Stimulated activated CD8-positive, alpha-beta memory T cell treated with anti-CD3 and anti-CD28 coated beads, Interleukin-7, amount 100 ng/mL, for 48 hours (primary cell): ENCODE measurements around the gene EIPR1.

Experiments used
- DNase-seq, 2 donors: peaks; one replicate each; pipeline ENCODE4 v3.0.0-alpha.2; 2020; ENCODE audit warnings: low read depth in 1 of 2; ENCODE audit errors: extremely low read depth in 1 of 2

Gene EIPR1

GRCh38 chr2:3325458-3326181, 52.0 kb downstream of the EIPR1 start:
- DNase-seq, result no peak

- DNase-seq, result no peak
Measured at GRCh38 chr2:3324404-3325281, 53.0 kb downstream of the EIPR1 start.

DNA sequence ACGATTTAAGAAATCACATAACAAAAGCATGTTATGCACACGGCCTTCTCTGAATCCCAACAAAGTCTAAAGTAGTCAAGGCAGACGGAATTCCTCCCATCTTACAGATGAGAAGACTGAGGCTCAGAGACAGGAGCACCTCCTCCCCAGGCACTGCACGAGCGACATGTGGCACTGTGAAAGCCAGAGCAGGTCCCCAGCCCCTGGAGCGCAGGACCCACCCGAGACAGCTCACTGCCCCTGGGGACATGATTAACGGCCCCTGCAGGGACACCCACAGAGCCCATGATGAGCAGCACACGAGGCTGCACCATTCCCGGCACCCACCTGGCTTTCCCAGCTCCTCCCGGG, 53.6 kb downstream of the EIPR1 start:
- no peak for DNase-seq

GRCh38 chr2:3323360-3324035, 54.1 kb downstream of the EIPR1 start:
- no peak for DNase-seq

DNA sequence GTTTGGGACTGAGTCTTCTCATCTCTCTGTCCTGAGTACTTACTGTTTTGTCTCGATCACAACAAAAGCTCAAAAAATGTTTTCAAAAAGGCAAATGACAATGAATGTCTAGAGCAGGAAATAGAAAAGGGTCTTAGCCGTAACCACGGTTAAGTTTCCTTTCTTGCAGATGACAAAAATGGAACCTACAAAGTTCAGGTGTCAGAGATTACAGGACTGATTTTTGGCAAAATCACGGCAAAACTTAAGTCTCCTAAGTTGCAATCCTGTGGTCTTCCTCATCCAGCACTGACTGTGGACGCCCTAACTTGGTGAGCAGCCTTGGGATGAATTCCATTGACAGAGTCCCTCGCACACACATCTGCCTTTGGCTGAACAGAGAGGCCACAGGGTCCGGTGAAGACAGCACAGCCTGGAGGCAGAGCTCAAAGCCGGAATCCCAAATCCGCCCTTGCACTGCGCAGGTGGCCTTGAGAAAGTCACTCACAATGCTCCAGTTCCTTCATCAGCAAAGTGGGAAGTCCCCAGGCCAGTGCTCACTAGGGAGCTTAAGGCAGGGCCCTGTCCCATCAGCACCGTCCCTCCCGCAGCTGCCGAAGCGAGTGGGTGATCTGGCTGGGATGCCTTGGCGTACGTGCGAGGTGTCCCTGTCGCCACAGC, 55.2 kb downstream of the EIPR1 start:
- DNase-seq, result no peak

- no peak for DNase-seq
Measured at GRCh38 chr2:3321825-3322224, 55.8 kb downstream of the EIPR1 start.

- no peak for DNase-seq
Measured at GRCh38 chr2:3320910-3321605, 56.6 kb downstream of the EIPR1 start.

GRCh38 chr2:3319745-3320566, 57.7 kb downstream of the EIPR1 start:
- DNase-seq, result no peak

- DNase-seq, result no peak
Measured at GRCh38 chr2:3319134-3319533, 58.5 kb downstream of the EIPR1 start.

DNA sequence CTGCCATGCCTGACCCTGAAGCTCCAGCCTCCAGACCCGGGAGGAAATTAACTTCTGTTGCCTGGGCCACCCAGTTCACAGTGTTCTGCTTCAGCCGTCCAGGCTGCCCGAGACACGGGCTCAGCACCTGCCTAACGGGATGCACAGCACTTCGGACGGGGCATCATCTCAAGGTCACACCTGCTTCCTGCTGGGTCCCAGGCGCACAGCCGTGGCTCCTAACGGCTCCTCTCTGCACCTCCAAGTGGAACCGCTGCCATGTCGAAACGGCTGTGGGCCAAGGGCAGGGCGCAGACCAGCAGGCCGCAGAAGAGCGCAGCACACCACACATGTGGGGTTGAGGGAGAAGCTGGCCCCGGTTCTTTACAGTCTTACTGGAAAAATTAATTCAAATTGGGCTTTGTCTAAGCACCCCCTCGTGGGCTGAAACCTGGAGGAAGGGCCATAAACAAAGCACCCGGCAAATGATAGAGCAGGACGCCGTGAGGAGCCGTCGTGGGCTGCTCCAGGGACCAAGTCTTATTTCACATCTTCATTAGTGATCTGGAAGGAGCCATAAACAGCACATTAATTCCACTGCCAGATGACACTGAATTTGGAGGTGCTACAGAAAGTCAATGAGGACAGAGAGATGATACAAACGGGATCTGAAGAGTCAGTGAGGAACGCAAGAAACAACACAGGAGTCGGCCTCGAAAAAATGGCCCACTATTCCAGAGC, 59.6 kb downstream of the EIPR1 start:
- DNase-seq, result no peak

GRCh38 chr2:3317277-3317685, 60.3 kb downstream of the EIPR1 start:
- no peak for DNase-seq

GRCh38 chr2:3316456-3317276, 61.0 kb downstream of the EIPR1 start:
- DNase-seq, result no peak

- no peak for DNase-seq
Measured at GRCh38 chr2:3314626-3315025, 63.0 kb downstream of the EIPR1 start.

DNA sequence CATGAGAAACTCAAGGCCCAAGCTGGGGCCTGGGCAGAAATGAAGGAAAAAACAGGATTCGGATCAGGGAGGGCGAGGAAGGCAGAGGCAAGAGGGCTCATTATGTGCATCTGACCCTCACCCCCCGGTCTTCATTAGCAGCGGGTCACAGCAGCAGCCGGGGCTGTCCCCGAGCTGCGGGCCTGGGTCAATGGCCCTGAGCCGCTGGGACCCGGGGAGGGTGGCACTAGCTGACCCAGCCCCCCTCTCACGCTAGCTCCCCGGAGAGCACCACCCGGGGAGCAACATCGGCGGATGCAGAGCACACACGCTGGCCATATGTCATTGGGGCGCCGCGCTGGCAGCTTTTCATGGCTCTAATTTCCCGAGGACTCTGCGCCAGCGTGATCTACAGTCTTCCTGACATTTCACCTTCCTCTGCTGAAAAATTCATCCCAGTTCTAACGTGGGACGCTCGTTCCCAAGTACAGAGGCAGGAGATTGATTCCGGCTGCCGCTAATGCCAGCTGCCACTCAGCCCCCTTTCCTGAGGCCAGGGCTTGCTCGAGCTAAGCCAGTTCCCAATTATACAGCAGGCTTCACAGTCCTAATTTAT, 63.7 kb downstream of the EIPR1 start:
- DNase-seq, result no peak

DNA sequence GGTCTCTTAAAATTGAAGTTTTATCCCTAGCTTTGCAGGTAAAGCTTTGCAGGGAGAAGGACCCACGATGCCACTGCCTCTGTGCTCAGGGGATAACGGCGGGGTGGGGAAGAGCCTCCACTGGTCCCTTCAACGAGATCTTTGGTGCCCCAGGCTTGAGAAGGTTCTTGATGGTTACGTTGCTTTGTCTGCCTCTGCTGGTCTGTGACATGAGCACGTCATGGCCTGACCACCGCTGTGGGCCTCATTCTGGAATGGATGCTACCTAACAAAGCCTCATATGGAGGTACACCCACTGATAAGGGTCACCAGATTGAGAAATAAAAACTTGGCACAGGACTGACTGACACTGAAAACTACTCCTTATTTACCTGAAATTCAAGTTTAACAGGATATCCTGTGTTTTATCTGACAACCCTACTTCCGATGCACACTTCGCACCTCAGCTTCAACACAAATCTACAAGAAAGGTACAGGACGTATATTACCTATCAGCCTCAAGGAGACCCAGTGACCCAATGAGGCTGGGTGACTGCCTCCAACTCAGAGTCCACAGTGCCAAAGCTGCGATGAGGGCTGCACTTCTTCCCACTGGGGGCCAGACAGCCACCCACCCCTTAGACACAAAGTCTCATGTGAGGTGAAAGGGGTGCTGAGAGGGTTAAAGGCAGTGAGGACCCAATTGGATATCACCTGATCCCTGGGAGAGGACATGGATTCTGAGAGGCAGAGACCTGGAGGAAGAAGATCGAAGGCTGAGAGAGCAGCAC, 64.9 kb downstream of the EIPR1 start:
- no peak for DNase-seq

- no peak for DNase-seq
Measured at GRCh38 chr2:3311601-3312000, 66.0 kb downstream of the EIPR1 start.
